ENCODE measurements around the gene HDAC7. TPM values are rescaled to one million over a fixed set of nuclear protein-coding genes. Genes with fewer than 3 reads are reported as not detected.

Gene HDAC7
- total RNA-seq, 1 donor from 2014 or later, result 31.7 TPM

GRCh38 chr12:47733142-47733541 lies 86.6 kb downstream of the HDAC7 start:
- no peak for DNase-seq (ENCODE audit: low read depth in 2 of 2)

Other genes starting within 250 kb of the HDAC7 start
- gene RPAP3, start 113.9 kb downstream of the HDAC7 start, total RNA-seq, result 5.8 and 5.9 TPM in 2 replicates
- under 0.01 TPM in 1 of 2 replicates, not detected in the other for gene ENDOU, start 94.4 kb downstream of the HDAC7 start, total RNA-seq
- 7.1 and 11.8 TPM in 2 replicates for gene RAPGEF3, start 61.0 kb downstream of the HDAC7 start, total RNA-seq
- 10.1 and 12.6 TPM in 2 replicates for gene SLC48A1, start 46.7 kb downstream of the HDAC7 start, total RNA-seq
- gene VDR, start 85.1 kb upstream of the HDAC7 start, total RNA-seq, result not detected in 2 replicates
- gene TMEM106C, start 143.7 kb upstream of the HDAC7 start, total RNA-seq, result 36.1 and 49.5 TPM in 2 replicates
- not detected in 2 replicates for gene COL2A1, start 184.6 kb upstream of the HDAC7 start, total RNA-seq